HEK293T (cell line): ENCODE results near the gene CHST15.

Source experiments
- CTCF ChIA-PET: fragments of 350-600 bp; formaldehyde crosslinking; extraction: SDS; loops from one replicate; lab custom pipeline; 2021; ENCODE audit warnings: antibody characterized with exemption, inconsistent platforms; lab: Yijun Ruan, JAX
- POLR2A ChIA-PET: fragments of 350-600 bp; formaldehyde crosslinking; extraction: SDS; loops from one replicate; lab custom pipeline; 2020; ENCODE audit warnings: antibody characterized with exemption, inconsistent platforms; lab: Yijun Ruan, JAX
- DNase-seq: peaks from one replicate; pipeline ENCODE4 v3.0.0; 2012; ENCODE audit warnings: mixed read lengths; ENCODE audit errors: extremely low spot score
- ARNT ChIP-seq: fragments of 450-650 bp; IDR thresholded peaks from 2 replicates; pipeline ENCODE4 v1.6.1; 2017; ENCODE audit warnings: mild to moderate bottlenecking
- BHLHE40 ChIP-seq: fragments of 450-650 bp; IDR thresholded peaks from 2 replicates; pipeline ENCODE4 v1.6.1; 2016; ENCODE audit warnings: mild to moderate bottlenecking, moderate library complexity, borderline replicate concordance
- CTBP1 ChIP-seq: fragments of 450-650 bp; IDR thresholded peaks from 2 replicates; pipeline ENCODE4 v1.6.1; 2016; ENCODE audit warnings: borderline replicate concordance
- ELF4 ChIP-seq: fragments of 450-650 bp; IDR thresholded peaks from 2 replicates; pipeline ENCODE4 v1.6.1; 2017; ENCODE audit warnings: antibody characterized with exemption
- FOXA1 ChIP-seq: fragments of 450-650 bp; IDR thresholded peaks from 2 replicates; pipeline ENCODE4 v1.6.1; 2016; ENCODE audit warnings: mild to moderate bottlenecking
- FOXK2 ChIP-seq: fragments of 450-650 bp; IDR thresholded peaks from 2 replicates; pipeline ENCODE4 v1.6.1; 2016; ENCODE audit warnings: mild to moderate bottlenecking
- FOXM1 ChIP-seq: fragments of 450-650 bp; IDR thresholded peaks from 2 replicates; pipeline ENCODE4 v1.6.1; 2017; ENCODE audit warnings: mild to moderate bottlenecking, borderline replicate concordance
- HDGF ChIP-seq: fragments of 450-650 bp; IDR thresholded peaks from 2 replicates; pipeline ENCODE4 v1.6.1; 2017; ENCODE audit warnings: antibody characterized with exemption, borderline replicate concordance
- L3MBTL2 ChIP-seq: fragments of 450-650 bp; conservative IDR thresholded peaks from 2 replicates; pipeline ENCODE4 v1.6.1; 2016; ENCODE audit warnings: mild to moderate bottlenecking
- LEF1 ChIP-seq: fragments of 450-650 bp; IDR thresholded peaks from 2 replicates; pipeline ENCODE4 v1.6.1; 2017; ENCODE audit warnings: mild to moderate bottlenecking, borderline replicate concordance
- NFRKB ChIP-seq: fragments of 450-650 bp; IDR thresholded peaks from 2 replicates; pipeline ENCODE4 v1.6.1; 2016; ENCODE audit warnings: mild to moderate bottlenecking, moderate library complexity
- PKNOX1 ChIP-seq: fragments of 450-650 bp; IDR thresholded peaks from 2 replicates; pipeline ENCODE4 v1.6.1; 2016
- SP1 ChIP-seq: fragments of 450-650 bp; IDR thresholded peaks from 2 replicates; pipeline ENCODE4 v1.6.1; 2017
- SUZ12 ChIP-seq: fragments of 450-650 bp; IDR thresholded peaks from 2 replicates; pipeline ENCODE4 v1.6.1; 2016; ENCODE audit warnings: mild to moderate bottlenecking
- TARDBP ChIP-seq: fragments of 450-650 bp; IDR thresholded peaks from 2 replicates; pipeline ENCODE4 v1.6.1; 2016
- ZNF384 ChIP-seq: fragments of 450-650 bp; IDR thresholded peaks from 2 replicates; pipeline ENCODE4 v1.6.1; 2016

The CHST15 gene

GRCh38 chr10:124027031-124027611, 66.3 kb downstream of the CHST15 start:
- TF ChIP-seq CTBP1 (no peak), LEF1 (no peak), HDGF (no peak)
- no peak for DNase-seq
- CTCF ChIA-PET = no interaction called here
- POLR2A ChIA-PET = no interaction called here

GRCh38 chr10:124026589-124026939, 66.8 kb downstream of the CHST15 start:
- CTCF ChIA-PET = no interaction called here
- POLR2A ChIA-PET = no interaction called here
- TF ChIP-seq CTBP1 = no peak
- TF ChIP-seq L3MBTL2 = no peak
- TF ChIP-seq TARDBP = no peak
- DNase-seq = no peak

GRCh38 chr10:124025660-124026588, 67.5 kb downstream of the CHST15 start:
- ChIA-PET CTCF (no interaction called here), POLR2A (no interaction called here)
- peak; percentile 33 for DNase-seq
- TF ChIP-seq BHLHE40 = no peak
- no peak for TF ChIP-seq FOXA1
- TF ChIP-seq PKNOX1 = peak; percentile 43
- no peak for TF ChIP-seq TARDBP
- no peak for TF ChIP-seq ZNF384
- TF ChIP-seq L3MBTL2 = no peak
- no peak for TF ChIP-seq SUZ12

- ChIA-PET CTCF (no interaction called here), POLR2A (no interaction called here)
These were observed 68.2 kb downstream of the CHST15 start for GRCh38 chr10:124025152-124025551.

GRCh38 chr10:124022066-124022465, 71.3 kb downstream of the CHST15 start:
- ChIA-PET POLR2A (no interaction called here), CTCF (interaction anchor here (0.6 kb wide), 1 partner anchor 186 kb away, joined by 3 read pairs; no protein-coding TSS in a partner anchor)
- DNase-seq = no peak
- TF ChIP-seq FOXK2 = no peak
- no peak for TF ChIP-seq L3MBTL2
- TF ChIP-seq TARDBP = no peak
- TF ChIP-seq NFRKB = no peak
- TF ChIP-seq SP1 = no peak
- no peak for TF ChIP-seq HDGF
- no peak for TF ChIP-seq ZNF384
- no peak for TF ChIP-seq FOXA1
- no peak for TF ChIP-seq BHLHE40
- no peak for TF ChIP-seq ARNT
- no peak for TF ChIP-seq FOXM1
- TF ChIP-seq CTBP1 = no peak
- no peak for TF ChIP-seq SUZ12
- no peak for TF ChIP-seq LEF1
- no peak for TF ChIP-seq ELF4

More at GRCh38 chr10:124025152-124025551, 68.2 kb downstream of the CHST15 start:
- no peak for DNase-seq
- TF ChIP-seq ARNT (no peak), CTBP1 (no peak), PKNOX1 (no peak), FOXA1 (no peak), ZNF384 (no peak), LEF1 (no peak), ELF4 (no peak), SP1 (no peak), L3MBTL2 (no peak), NFRKB (no peak), TARDBP (no peak)

GRCh38 chr10:124020981-124021815, 72.2 kb downstream of the CHST15 start:
- DNase-seq = no peak
- CTCF ChIA-PET = interaction anchor here (0.6 kb wide), 1 partner anchor 187 kb away, joined by 3 read pairs; no protein-coding TSS in a partner anchor
- TF ChIP-seq NFRKB = no peak
- TF ChIP-seq SP1 = no peak
- TF ChIP-seq ARNT = no peak
- no peak for TF ChIP-seq ELF4
- TF ChIP-seq PKNOX1 = no peak
- POLR2A ChIA-PET = no interaction called here
